NCI-H128 (cell line): Measurements from ENCODE around the gene CDON.
"Not testable (repeated sequence)": the region's sequence is repeated elsewhere in the genome, so short reads cannot be mapped to it uniquely, and the experiment has no call there.

Source experiments
- DNase-seq: peaks from one replicate; lab custom pipeline; 2025; ENCODE audit not compliant: unreplicated experiment; lab: John Stamatoyannopoulos, UW

Gene CDON

GRCh38 chr11:126046570-126047195 is 16.0 kb downstream of the CDON start:
- no peak for DNase-seq

GRCh38 chr11:126039485-126040271 is 23.0 kb downstream of the CDON start:
- no peak for DNase-seq

- no peak for DNase-seq
Measured at GRCh38 chr11:126035718-126036117, 26.9 kb downstream of the CDON start.

GRCh38 chr11:126034933-126035425 is 27.7 kb downstream of the CDON start:
- no peak for DNase-seq

GRCh38 chr11:126034039-126034932 is 28.4 kb downstream of the CDON start:
- no peak for DNase-seq

- DNase-seq: no peak
Measured at GRCh38 chr11:126032375-126032774, 30.3 kb downstream of the CDON start.

- no peak for DNase-seq
Measured at GRCh38 chr11:126029805-126030204, 32.9 kb downstream of the CDON start.

- no peak for DNase-seq
Measured at GRCh38 chr11:126029237-126029636, 33.4 kb downstream of the CDON start.

- DNase-seq: not testable (repeated sequence)
Measured at GRCh38 chr11:126028534-126028933, 34.1 kb downstream of the CDON start.

- no peak for DNase-seq
Measured at GRCh38 chr11:126026579-126026978, 36.1 kb downstream of the CDON start.

- no peak for DNase-seq
Measured at GRCh38 chr11:126025822-126026221, 36.8 kb downstream of the CDON start.

- DNase-seq: no peak
Measured at GRCh38 chr11:126024123-126024522, 38.5 kb downstream of the CDON start.

GRCh38 chr11:126012852-126013251 is 49.8 kb downstream of the CDON start:
- no peak for DNase-seq

GRCh38 chr11:126011754-126012153 is 50.9 kb downstream of the CDON start:
- no peak for DNase-seq

GRCh38 chr11:126011265-126011664 is 51.4 kb downstream of the CDON start:
- no peak for DNase-seq

GRCh38 chr11:126008956-126009355 is 53.7 kb downstream of the CDON start:
- DNase-seq: no peak

GRCh38 chr11:126007238-126007637 is 55.4 kb downstream of the CDON start:
- no peak for DNase-seq

GRCh38 chr11:126006068-126006467 is 56.6 kb downstream of the CDON start:
- no peak for DNase-seq

GRCh38 chr11:126002181-126002580 is 60.5 kb downstream of the CDON start:
- no peak for DNase-seq

- DNase-seq: no peak
Measured at GRCh38 chr11:125999234-125999880, 63.3 kb downstream of the CDON start.

- DNase-seq: no peak
Measured at GRCh38 chr11:125998267-125998666, 64.4 kb downstream of the CDON start.
